Stimulated activated CD8-positive, alpha-beta memory T cell treated with anti-CD3 and anti-CD28 coated beads, Interleukin-4, amount 100 ng/mL, for 4 hours (primary cell): ENCODE data around the gene NDOR1.
"Not testable (repeated sequence)": the region's sequence is repeated elsewhere in the genome, so short reads cannot be mapped to it uniquely, and the experiment has no call there.

Source experiments
- DNase-seq, 2 donors: peaks; one replicate each; pipeline ENCODE4 v3.0.0-alpha.2; 2020; ENCODE audit warnings: low read depth in 2 of 2, low spot score in 1 of 2

Gene NDOR1

DNA sequence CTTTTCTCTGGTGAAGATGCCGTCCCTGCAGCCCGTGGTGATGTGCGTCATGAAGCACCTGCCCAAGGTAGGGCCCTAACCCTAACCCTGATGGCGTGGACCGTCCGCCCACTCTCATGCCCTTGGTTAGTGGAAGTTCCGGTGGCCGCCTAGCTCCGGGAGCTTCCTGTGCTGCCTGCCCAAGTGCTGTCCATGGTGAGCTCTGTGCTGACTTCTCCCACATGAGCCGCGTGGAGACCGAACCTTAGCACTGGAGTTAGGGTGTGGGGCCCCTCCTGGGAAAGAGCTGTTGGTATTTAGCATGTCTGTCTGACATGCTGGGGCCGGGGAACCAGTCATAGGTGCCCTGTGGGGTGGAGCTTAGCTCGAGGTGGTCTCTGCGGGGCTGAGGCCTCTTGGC, 50.9 kb downstream of the NDOR1 start:
- DNase-seq, result no peak

GRCh38 chr9:137256856-137257255, 51.4 kb downstream of the NDOR1 start:
- DNase-seq, result no peak

- DNase-seq, result not testable (repeated sequence)
These were observed 56.8 kb downstream of the NDOR1 start for GRCh38 chr9:137262173-137262908.

DNA sequence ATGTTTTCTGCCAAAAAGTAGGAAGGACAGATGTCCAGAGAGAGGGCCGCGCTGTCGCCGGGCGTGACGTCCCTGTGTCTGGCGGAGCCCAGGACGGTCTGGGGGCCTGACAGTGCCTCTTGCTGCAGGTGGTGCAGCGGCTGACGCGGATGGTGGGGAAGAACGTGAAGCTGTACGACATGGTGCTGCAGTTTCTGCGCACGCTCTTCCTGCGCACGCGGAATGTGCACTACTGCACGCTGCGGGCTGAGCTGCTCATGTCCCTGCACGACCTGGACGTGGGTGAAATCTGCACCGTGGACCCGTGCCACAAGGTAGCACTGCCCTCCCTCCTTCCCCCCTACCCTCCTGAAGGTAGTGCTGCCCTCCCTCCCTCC, 57.4 kb downstream of the NDOR1 start:
- DNase-seq, result no peak

- no peak for DNase-seq
These were observed 58.0 kb downstream of the NDOR1 start for GRCh38 chr9:137263506-137263905.

DNA sequence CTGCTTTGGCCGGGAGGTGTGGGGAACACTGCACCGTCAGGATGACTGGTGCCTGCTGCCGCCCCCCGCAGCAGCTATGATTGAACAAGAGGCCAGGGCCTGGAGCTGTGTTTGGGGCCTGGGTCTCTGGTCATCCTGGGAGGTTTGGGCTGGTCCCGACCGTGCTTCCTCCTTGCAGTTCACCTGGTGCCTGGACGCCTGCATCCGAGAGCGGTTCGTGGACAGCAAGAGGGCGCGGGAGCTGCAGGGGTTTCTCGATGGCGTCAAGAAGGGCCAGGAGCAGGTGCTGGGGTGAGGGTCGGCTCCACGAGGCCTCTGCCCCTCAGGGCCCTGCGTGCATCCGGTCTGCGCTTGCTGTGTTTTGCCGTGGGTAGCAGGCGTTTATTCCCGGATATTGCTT, 58.6 kb downstream of the NDOR1 start:
- no peak for DNase-seq

GRCh38 chr9:137265496-137266161, 60.1 kb downstream of the NDOR1 start:
- DNase-seq, result no peak

DNA sequence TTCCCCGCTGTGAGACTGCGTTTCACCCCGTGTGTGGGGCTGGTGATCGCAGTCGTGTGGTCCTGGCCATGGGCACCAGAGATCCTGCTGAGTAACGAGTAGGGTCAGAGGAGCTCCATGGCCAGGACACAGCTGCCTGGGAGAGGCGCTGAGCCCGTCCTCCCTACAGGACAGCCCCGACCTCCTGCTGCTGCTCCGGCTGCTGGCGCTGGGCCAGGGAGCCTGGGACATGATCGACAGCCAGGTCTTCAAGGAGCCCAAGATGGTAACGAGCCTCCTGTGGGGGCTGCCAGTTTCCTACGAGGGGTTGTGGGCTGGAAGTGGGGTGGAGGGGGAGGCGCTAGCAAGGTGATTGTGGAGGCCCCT, 60.6 kb downstream of the NDOR1 start:
- no peak for DNase-seq
